OCI-LY1 (cell line): ENCODE data around the gene RSL24D1.

Experiments
- H2AFZ ChIP-seq: fragments of 200-600 bp; sonication (generic), shearing (Covaris generic); 2 replicates; pipeline ENCODE4 v1.6.0; 2014; ENCODE audit warnings: antibody characterized with exemption, mild to moderate bottlenecking, low read length
- H3F3A ChIP-seq: fragments of 200-600 bp; sonication (generic), shearing (Covaris generic); 2 replicates; pipeline ENCODE4 v1.6.0; 2014; ENCODE audit warnings: mild to moderate bottlenecking, antibody characterized with exemption, low read length, moderate library complexity; ENCODE audit not compliant: insufficient read depth
- H3K27ac ChIP-seq: fragments of 200-600 bp; sonication (generic); 2 replicates; pipeline ENCODE4 v1.5.1; 2014; ENCODE audit warnings: low read length, mixed run types, mild to moderate bottlenecking, low read depth; ENCODE audit not compliant: poor library complexity, severe bottlenecking
- H3K27me3 ChIP-seq: fragments of 200-600 bp; sonication (generic); 2 replicates; pipeline ENCODE4 v1.6.0; 2014; ENCODE audit warnings: antibody characterized with exemption, mild to moderate bottlenecking, low read length, moderate library complexity; ENCODE audit not compliant: insufficient read depth
- H3K36me3 ChIP-seq: fragments of 200-600 bp; sonication (generic); 2 replicates; pipeline ENCODE4 v1.6.1; 2014; ENCODE audit warnings: mild to moderate bottlenecking, antibody characterized with exemption, low read length, moderate library complexity, mixed read lengths; ENCODE audit not compliant: insufficient read depth
- H3K4me1 ChIP-seq: fragments of 200-600 bp; sonication (generic); 2 replicates; pipeline ENCODE4 v1.5.1; 2014; ENCODE audit warnings: mild to moderate bottlenecking, low read length, moderate library complexity; ENCODE audit not compliant: insufficient read depth, severe bottlenecking
- H3K4me2 ChIP-seq: fragments of 200-600 bp; sonication (generic), shearing (Covaris generic); 2 replicates; pipeline ENCODE4 v1.6.1; 2014; ENCODE audit warnings: low read length
- H3K4me3 ChIP-seq: fragments of 200-600 bp; sonication (generic); 2 replicates; pipeline ENCODE4 v1.5.1; 2014; ENCODE audit warnings: low read length, low read depth, mild to moderate bottlenecking, mixed read lengths; ENCODE audit not compliant: poor library complexity, severe bottlenecking
- H3K79me2 ChIP-seq: fragments of 200-600 bp; shearing (Covaris generic); 2 replicates; pipeline ENCODE4 v1.6.1; 2016; ENCODE audit warnings: mixed run types, low read length, mixed read lengths; ENCODE audit not compliant: insufficient read depth
- H3K9ac ChIP-seq: fragments of 200-600 bp; sonication (generic), shearing (Covaris generic); 2 replicates; pipeline ENCODE4 v1.6.1; 2014; ENCODE audit warnings: mild to moderate bottlenecking, low read length, mixed read lengths
- H3K9me2 ChIP-seq: fragments of 200-600 bp; sonication (generic), shearing (Covaris generic); 2 replicates; pipeline ENCODE4 v1.6.1; 2014; ENCODE audit warnings: low read depth, mild to moderate bottlenecking, low read length, mixed read lengths
- H3K9me3 ChIP-seq: fragments of 200-600 bp; shearing (Covaris generic); 2 replicates; pipeline ENCODE4 v1.6.1; 2014; ENCODE audit warnings: low read length, mixed read lengths
- H4K20me1 ChIP-seq: fragments of 200-600 bp; sonication (generic), shearing (Covaris generic); 2 replicates; pipeline ENCODE4 v1.6.0; 2016; ENCODE audit warnings: mild to moderate bottlenecking, low read length; ENCODE audit not compliant: insufficient read depth
- EZH2 ChIP-seq: fragments of 200-600 bp; sonication (generic), shearing (Covaris generic); IDR thresholded peaks from 2 replicates; pipeline ENCODE4 v1.8.0; 2017; ENCODE audit warnings: borderline replicate concordance, mixed run types, mild to moderate bottlenecking, antibody characterized with exemption, low read length, moderate library complexity, mixed read lengths
- TF ChIP-seq, protein P1 (sequence below): fragments of 200-600 bp; sonication (generic), shearing (Covaris generic); IDR thresholded peaks from 2 replicates; pipeline ENCODE4 v1.5.1; 2017; ENCODE audit warnings: mild to moderate bottlenecking, antibody characterized with exemption, low read length, moderate library complexity, mixed read lengths

Gene RSL24D1

DNA sequence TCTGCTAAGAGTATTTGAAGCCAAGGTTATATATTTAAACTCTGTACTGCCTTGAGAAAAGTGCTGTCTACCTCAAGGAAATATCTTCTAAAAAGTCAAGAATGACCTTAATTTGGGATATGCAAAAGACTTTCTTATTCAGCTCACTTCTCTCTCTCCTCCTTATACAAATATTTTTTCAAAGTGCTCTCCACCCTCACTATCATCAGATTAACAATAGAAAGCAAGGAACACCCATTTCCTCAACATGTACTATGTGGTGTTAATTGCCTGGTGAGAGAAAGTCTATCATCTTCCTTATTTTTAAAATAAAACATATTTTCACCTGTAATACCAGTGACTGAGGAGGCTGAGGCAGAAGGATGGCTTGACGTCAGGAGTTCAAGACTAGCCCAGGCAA is 44.4 kb upstream of the RSL24D1 start:
- TF ChIP-seq, protein P1, sequence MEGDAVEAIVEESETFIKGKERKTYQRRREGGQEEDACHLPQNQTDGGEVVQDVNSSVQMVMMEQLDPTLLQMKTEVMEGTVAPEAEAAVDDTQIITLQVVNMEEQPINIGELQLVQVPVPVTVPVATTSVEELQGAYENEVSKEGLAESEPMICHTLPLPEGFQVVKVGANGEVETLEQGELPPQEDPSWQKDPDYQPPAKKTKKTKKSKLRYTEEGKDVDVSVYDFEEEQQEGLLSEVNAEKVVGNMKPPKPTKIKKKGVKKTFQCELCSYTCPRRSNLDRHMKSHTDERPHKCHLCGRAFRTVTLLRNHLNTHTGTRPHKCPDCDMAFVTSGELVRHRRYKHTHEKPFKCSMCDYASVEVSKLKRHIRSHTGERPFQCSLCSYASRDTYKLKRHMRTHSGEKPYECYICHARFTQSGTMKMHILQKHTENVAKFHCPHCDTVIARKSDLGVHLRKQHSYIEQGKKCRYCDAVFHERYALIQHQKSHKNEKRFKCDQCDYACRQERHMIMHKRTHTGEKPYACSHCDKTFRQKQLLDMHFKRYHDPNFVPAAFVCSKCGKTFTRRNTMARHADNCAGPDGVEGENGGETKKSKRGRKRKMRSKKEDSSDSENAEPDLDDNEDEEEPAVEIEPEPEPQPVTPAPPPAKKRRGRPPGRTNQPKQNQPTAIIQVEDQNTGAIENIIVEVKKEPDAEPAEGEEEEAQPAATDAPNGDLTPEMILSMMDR, result no peak
- no peak for TF ChIP-seq EZH2
- Histone ChIP-seq H3K9me2 (no peaks in the 10 kb centered on the region), H3K4me3 (no peak overlapping the region), H3K9ac (no peak overlapping the region), H3K9me3 (no peaks in the 10 kb centered on the region), H3K4me1 (no peaks in the 10 kb centered on the region), H3K27ac (no peak overlapping the region), H3F3A (no peaks in the 10 kb centered on the region), H3K79me2 (no peaks in the 10 kb centered on the region), H3K27me3 (no peaks in the 10 kb centered on the region), H2AFZ (no peak overlapping the region), H3K4me2 (no peak overlapping the region), H4K20me1 (no peaks in the 10 kb centered on the region), H3K36me3 (no peaks in the 10 kb centered on the region)

DNA sequence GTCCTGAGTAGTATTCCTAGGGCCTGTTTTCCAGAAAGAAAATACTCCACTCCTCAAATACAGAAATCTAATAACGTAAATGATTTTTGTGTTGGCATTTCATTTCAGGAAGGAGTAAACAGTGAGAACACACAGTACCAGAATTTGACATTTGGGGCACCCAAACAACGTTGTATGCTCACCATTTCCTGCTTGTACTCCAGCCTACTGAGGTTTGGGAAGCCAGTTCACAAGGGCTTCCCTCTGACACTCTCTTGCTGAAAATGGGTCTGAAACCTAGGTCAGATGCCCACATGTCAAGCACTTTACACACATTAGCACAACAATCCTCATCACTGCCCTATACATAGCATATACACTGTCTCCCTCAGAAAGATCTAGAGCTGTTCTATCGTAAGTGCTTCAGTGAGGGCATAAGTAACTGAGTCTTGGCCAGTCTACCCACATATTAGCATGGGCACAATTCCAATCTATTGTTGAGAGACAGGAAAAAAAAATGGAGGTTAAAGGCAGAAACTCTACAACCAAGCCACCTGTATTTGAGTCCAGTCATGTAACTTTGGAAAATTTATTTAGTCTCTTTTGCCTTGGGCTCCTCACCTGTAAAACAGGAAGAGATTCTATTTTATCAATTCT is 43.5 kb upstream of the RSL24D1 start:
- H3F3A ChIP-seq, result no peaks in the 10 kb centered on the region
- no peak overlapping the region for H3K4me3 ChIP-seq
- H3K79me2 ChIP-seq, result no peaks in the 10 kb centered on the region
- H3K9ac ChIP-seq, result no peak overlapping the region
- H4K20me1 ChIP-seq, result no peaks in the 10 kb centered on the region
- H3K27me3 ChIP-seq, result no peaks in the 10 kb centered on the region
- no peaks in the 10 kb centered on the region for H3K4me1 ChIP-seq
- H3K27ac ChIP-seq, result no peak overlapping the region
- H3K36me3 ChIP-seq, result no peaks in the 10 kb centered on the region
- no peaks in the 10 kb centered on the region for H3K9me3 ChIP-seq
- H2AFZ ChIP-seq, result no peak overlapping the region
- no peaks in the 10 kb centered on the region for H3K9me2 ChIP-seq
- H3K4me2 ChIP-seq, result no peak overlapping the region
- no peak for TF ChIP-seq EZH2

DNA sequence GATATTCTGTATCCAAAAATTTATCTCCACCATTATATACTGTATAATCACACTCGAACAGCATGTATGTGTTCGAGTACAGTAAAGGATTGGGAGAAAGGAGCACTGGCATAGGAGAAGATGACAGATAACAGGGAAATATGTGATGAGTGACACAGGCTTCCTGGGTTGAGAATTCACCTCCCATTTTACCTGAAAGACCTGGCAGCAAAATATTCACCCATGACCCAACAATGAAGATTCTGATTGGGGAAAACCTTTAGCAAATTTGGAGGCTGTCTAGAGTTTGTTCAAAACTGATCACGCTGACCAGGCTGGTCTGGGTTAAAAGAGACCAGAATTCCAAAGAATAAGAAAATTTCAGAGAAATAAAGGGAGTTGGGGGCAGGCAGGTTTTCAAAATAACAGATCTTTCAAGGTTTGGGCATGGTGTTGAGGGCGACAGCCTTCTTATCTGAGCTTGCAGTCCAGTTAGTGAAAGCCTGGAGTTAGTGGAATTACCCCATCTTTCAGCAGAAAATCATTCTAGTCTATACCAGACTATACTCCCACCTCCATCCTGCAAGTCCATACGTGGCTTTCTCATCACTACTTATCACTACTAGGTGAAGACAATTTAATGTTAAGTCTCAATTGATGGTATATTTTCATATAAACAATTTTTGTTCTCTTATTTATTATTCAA is 42.8 kb upstream of the RSL24D1 start:
- Histone ChIP-seq H3K4me3 (no peak overlapping the region), H3F3A (no peaks in the 10 kb centered on the region), H3K9ac (no peak overlapping the region), H3K79me2 (no peaks in the 10 kb centered on the region), H2AFZ (no peak overlapping the region), H3K4me2 (no peak overlapping the region), H3K36me3 (no peaks in the 10 kb centered on the region), H3K9me2 (no peaks in the 10 kb centered on the region), H3K4me1 (no peaks in the 10 kb centered on the region), H3K27ac (no peak overlapping the region), H4K20me1 (no peaks in the 10 kb centered on the region), H3K9me3 (no peaks in the 10 kb centered on the region), H3K27me3 (no peaks in the 10 kb centered on the region)
- TF ChIP-seq, protein P1, result no peak
- no peak for TF ChIP-seq EZH2

DNA sequence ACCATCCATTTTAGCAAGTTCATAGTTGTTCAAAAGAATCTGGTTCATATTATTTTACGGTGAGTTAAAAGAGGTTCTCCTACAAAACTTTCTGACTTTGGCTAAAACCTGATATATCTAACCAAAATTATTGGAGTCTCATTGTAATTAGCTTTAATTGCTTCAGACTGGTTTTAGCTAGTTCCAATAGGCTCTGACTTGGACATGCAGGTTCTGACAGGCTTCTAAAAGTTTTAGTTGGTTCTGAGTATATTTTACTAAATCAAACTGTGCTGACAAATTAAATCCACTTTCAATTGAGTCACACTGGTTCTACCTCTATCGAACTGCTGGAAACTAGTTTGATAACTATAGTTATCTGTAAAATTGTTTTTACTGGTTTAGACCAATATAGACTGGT is 42.1 kb upstream of the RSL24D1 start:
- no peaks in the 10 kb centered on the region for H3K36me3 ChIP-seq
- H3K9me2 ChIP-seq, result no peaks in the 10 kb centered on the region
- no peaks in the 10 kb centered on the region for H3F3A ChIP-seq
- no peaks in the 10 kb centered on the region for H3K79me2 ChIP-seq
- no peaks in the 10 kb centered on the region for H3K9me3 ChIP-seq
- TF ChIP-seq, protein P1, result no peak
- TF ChIP-seq EZH2, result no peak
- H3K9ac ChIP-seq, result no peak overlapping the region
- no peak overlapping the region for H3K27ac ChIP-seq
- H3K27me3 ChIP-seq, result no peaks in the 10 kb centered on the region
- H2AFZ ChIP-seq, result no peak overlapping the region
- H3K4me1 ChIP-seq, result no peaks in the 10 kb centered on the region
- H4K20me1 ChIP-seq, result no peaks in the 10 kb centered on the region
- no peak overlapping the region for H3K4me3 ChIP-seq
- no peak overlapping the region for H3K4me2 ChIP-seq
